Pulmonary artery endothelial cell (primary cell): Measurements from ENCODE around the gene B3GAT2. TPM values are rescaled to one million over a fixed set of nuclear protein-coding genes. Genes with fewer than 3 reads are reported as not detected.

ENCODE experiments used
- DNase-seq: peaks from one replicate; pipeline ENCODE4 v3.0.0-alpha.2; 2011; ENCODE audit warnings: low read depth, low spot score
- total RNA-seq: library from RNA; depleted of rRNA; stranded (reverse); fragments of >200 nt; gene quantifications from 2 replicates; pipeline ENCODE4 v1.2.3, GENCODE V29; 2014

B3GAT2 gene
- total RNA-seq, 1 donor from 2014 or later = not detected

- no peak for DNase-seq
Observed at GRCh38 chr6:70901324-70901723, 55.5 kb downstream of the B3GAT2 start.

- no peak for DNase-seq
Observed at GRCh38 chr6:70900047-70900446, 56.8 kb downstream of the B3GAT2 start.

GRCh38 chr6:70894001-70894400, 62.9 kb downstream of the B3GAT2 start:
- no peak for DNase-seq

- no peak for DNase-seq
Observed at GRCh38 chr6:70889270-70889669, 67.6 kb downstream of the B3GAT2 start.

- DNase-seq = no peak
Observed at GRCh38 chr6:70886661-70887060, 70.2 kb downstream of the B3GAT2 start.

- no peak for DNase-seq
Observed at GRCh38 chr6:70886071-70886470, 70.8 kb downstream of the B3GAT2 start.

- no peak for DNase-seq
Observed at GRCh38 chr6:70884074-70884983, 72.5 kb downstream of the B3GAT2 start.

GRCh38 chr6:70879496-70879895, 77.4 kb downstream of the B3GAT2 start:
- no peak for DNase-seq

- DNase-seq = no peak
Observed at GRCh38 chr6:70874181-70874913, 82.5 kb downstream of the B3GAT2 start.

GRCh38 chr6:70872469-70872868, 84.4 kb downstream of the B3GAT2 start:
- DNase-seq = no peak

- DNase-seq = no peak
Observed at GRCh38 chr6:70864401-70864800, 92.5 kb downstream of the B3GAT2 start.

- DNase-seq = no peak
Observed at GRCh38 chr6:70863343-70863742, 93.5 kb downstream of the B3GAT2 start.

GRCh38 chr6:70860920-70861319, 95.9 kb downstream of the B3GAT2 start:
- no peak for DNase-seq

GRCh38 chr6:70860045-70860444, 96.8 kb downstream of the B3GAT2 start:
- DNase-seq = no peak

- DNase-seq = no peak
Observed at GRCh38 chr6:70857387-70858077, 99.3 kb downstream of the B3GAT2 start.

GRCh38 chr6:70852667-70853246, 104.1 kb downstream of the B3GAT2 start:
- no peak for DNase-seq

GRCh38 chr6:70849348-70850069, 107.4 kb downstream of the B3GAT2 start:
- no peak for DNase-seq

- no peak for DNase-seq
Observed at GRCh38 chr6:70847106-70848084, 109.5 kb downstream of the B3GAT2 start.

- no peak for DNase-seq
Observed at GRCh38 chr6:70846207-70846835, 110.5 kb downstream of the B3GAT2 start.
